Measurements from ENCODE around the gene LAMP2.
"Not testable (repeated sequence)": the region's sequence is repeated elsewhere in the genome, so short reads cannot be mapped to it uniquely, and the experiment has no call there.

LAMP2 gene

DNA sequence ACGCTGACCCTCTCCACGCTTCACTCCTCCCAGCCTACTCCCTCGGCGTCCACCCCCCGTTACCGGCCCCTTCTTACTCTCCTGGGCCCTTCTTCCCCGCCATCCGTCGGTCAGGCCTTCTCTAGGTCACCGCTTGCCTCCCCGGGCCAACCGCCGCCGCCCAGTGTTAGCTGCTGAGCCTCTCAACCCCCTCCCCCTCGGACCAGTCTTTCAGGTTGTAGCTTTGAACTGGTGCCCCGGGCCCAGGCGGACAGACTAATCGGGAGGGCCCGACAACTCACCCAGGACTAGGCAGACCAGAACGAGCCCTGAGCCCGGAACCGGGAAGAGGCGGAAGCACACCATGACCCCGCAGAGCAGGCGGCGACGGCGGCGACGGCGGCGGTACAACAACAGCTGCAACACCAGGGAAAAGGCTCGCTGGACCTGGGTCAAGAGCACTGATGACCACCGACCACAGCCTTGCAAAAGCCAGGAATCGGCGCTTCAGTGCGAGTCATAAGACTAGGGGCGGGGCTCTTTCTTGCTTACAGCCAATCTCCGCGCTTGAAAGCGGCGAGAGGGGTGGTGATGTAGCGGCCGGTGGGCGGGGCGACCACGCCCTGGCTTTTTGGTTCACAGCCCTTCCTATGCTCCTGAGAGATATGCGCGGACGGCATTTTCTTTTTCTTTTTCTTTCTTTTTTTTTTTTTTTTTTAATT is at the start of gene LAMP2:
Gene LAMP2 (minus strand): TSS at position 472 of the 701 bp plus-strand sequence. CDS start 127 bp downstream, at position 345.
- no peaks in the 10 kb centered on the region for H3K27me3 ChIP-seq (ENCODE audit: low read depth)
- in situ Hi-C loops (cut with MboI; ENCODE audit: low sequenced_read_pairs), result no loop called here
- DNase-seq (ENCODE audit: low spot score in 2 of 2), result peak; percentile 95 to 97
- no peaks in the 10 kb centered on the region for H3K36me3 ChIP-seq (replicated peaks)
- peak within 1 kb of the TSS; percentile 94 for H3K4me3 ChIP-seq
- no peaks in the 10 kb centered on the region for H3K9me3 ChIP-seq
- peaks cover 8% of the 10 kb centered on the region for H3K4me1 ChIP-seq

DNA sequence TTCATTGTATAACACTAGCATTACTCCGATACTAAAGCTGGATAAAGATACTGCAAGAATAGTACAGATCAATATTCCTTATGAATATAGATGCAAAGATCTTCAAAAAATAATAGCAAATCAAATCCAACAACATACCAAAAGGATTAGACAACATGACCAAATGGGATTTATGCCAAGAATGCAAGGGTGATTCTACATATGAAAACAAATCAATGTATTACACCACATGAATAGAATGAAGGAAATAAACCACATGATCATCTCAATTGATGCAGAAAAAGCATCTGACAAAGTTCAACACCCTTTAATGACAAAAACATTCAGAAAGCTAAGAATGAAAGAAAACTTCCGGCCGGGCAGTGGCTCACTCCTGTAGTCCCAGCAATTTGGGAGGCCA is 48.8 kb upstream of the LAMP2 start:
- Histone ChIP-seq H3K4me3 (no peak overlapping the region), H3K9me3 (no peaks in the 10 kb centered on the region), H3K27me3 (ENCODE audit: low read depth) (no peaks in the 10 kb centered on the region), H3K36me3 (replicated peaks) (no peaks in the 10 kb centered on the region), H3K4me1 (peaks cover 15% of the 10 kb centered on the region)
- in situ Hi-C loops (cut with MboI; ENCODE audit: low sequenced_read_pairs), result loop anchor here (10.0 kb wide), 1 partner anchor 237 kb away; no protein-coding TSS in a partner anchor
- peak; percentile 37 to 64 for DNase-seq (ENCODE audit: low spot score in 2 of 2)

DNA sequence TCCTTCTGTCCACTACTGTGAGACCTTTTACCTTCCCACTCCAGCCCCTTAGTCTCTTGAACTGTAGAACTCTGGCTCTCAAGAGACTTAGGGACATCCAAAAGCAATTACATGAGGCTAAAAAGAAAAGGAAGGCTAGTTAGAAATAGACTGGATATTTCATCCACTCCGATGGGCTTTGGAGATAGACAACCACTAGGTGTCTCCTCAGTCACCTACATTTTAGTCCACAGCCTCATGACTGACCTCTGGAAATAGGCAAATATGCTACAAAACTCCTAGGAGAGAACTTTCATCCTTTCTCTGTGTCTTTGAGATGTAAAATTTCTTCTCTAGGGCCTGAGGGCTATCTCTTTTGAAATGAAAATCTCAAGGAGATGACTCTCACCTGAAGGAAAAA is 45.1 kb upstream of the LAMP2 start:
- Histone ChIP-seq H3K4me3 (no peak overlapping the region), H3K4me1 (peaks cover 19% of the 10 kb centered on the region), H3K27me3 (ENCODE audit: low read depth) (no peaks in the 10 kb centered on the region), H3K36me3 (replicated peaks) (no peaks in the 10 kb centered on the region), H3K9me3 (no peaks in the 10 kb centered on the region)
- peak; percentile 33 to 42 for DNase-seq (ENCODE audit: low spot score in 2 of 2)
- in situ Hi-C loops (cut with MboI; ENCODE audit: low sequenced_read_pairs), result loop anchor here (10.0 kb wide), 1 partner anchor 241 kb away; no protein-coding TSS in a partner anchor

DNA sequence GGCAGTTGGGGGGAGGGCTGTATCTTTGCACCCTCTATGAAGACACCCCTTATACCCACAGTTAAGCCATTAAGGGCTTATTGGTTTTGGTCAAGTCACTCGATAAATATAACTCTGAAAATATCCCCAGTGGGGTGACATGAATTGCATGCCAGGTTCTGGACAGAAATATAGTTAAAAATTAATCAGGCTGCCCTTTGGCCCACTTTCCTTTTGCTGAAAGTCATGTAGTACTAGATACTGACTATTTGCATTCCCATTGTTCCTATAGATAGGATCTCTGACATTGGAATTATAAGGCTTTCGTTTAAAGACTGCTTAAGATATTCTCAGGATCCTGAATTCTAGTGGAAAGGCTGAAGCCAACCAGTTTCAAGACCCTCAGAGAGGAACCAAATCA is 43.5 kb upstream of the LAMP2 start:
- no peak for DNase-seq (ENCODE audit: low spot score in 2 of 2)
- Histone ChIP-seq H3K4me3 (no peak overlapping the region), H3K36me3 (replicated peaks) (no peaks in the 10 kb centered on the region), H3K27me3 (ENCODE audit: low read depth) (no peaks in the 10 kb centered on the region), H3K9me3 (no peaks in the 10 kb centered on the region), H3K4me1 (peaks cover 12% of the 10 kb centered on the region)
- in situ Hi-C loops (cut with MboI; ENCODE audit: low sequenced_read_pairs), result loop anchor here (10.0 kb wide), 1 partner anchor 242 kb away; no protein-coding TSS in a partner anchor

DNA sequence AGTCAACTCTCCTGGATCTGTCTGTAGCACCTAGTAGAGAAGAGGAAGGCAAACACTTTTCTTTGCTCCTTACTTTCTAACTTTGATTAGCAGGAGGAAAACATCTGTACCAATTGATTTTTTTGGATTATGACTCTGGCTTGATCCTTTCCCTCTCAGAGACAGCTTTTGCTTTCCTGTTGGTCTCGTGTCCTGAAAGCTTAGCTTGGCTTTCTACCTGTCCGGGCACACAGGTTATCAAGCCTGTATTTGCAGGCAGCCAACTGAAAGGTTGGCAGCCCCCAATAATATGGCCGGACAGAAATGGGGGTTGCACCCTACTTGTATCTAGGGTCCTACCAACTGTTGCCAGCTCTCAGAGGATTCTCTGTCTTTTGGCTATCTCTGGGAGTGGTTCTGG is 43.1 kb upstream of the LAMP2 start:
- in situ Hi-C loops (cut with MboI; ENCODE audit: low sequenced_read_pairs), result loop anchor here (10.0 kb wide), 1 partner anchor 243 kb away; no protein-coding TSS in a partner anchor
- Histone ChIP-seq H3K4me1 (peaks cover 12% of the 10 kb centered on the region), H3K36me3 (replicated peaks) (no peaks in the 10 kb centered on the region), H3K4me3 (no peak overlapping the region), H3K27me3 (ENCODE audit: low read depth) (no peaks in the 10 kb centered on the region), H3K9me3 (no peaks in the 10 kb centered on the region)
- no peak for DNase-seq (ENCODE audit: low spot score in 2 of 2)

DNA sequence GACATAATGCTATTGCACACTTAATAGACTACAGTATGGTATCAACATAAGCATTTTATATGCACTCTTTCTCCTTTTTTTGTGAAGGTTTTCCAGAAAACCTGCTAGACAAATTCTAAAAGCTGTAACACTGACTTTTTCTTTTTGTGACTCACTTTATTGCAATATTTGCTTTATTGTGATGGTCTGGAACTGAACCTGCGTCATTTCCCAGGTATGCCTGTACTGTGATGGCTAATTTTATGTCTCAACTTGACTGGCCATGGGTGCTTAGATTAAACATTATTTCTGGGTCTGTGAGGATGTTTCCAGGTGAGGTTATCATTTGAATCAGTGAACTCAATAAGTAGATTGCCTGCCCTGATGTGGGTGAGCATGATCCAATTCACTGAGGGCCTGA is 35.5 kb upstream of the LAMP2 start:
- Histone ChIP-seq H3K9me3 (no peaks in the 10 kb centered on the region), H3K4me1 (no peaks in the 10 kb centered on the region), H3K4me3 (no peak overlapping the region), H3K36me3 (replicated peaks) (no peaks in the 10 kb centered on the region), H3K27me3 (ENCODE audit: low read depth) (no peaks in the 10 kb centered on the region)
- DNase-seq (ENCODE audit: low spot score in 2 of 2), result no peak
- in situ Hi-C loops (cut with MboI; ENCODE audit: low sequenced_read_pairs), result no loop called here

DNA sequence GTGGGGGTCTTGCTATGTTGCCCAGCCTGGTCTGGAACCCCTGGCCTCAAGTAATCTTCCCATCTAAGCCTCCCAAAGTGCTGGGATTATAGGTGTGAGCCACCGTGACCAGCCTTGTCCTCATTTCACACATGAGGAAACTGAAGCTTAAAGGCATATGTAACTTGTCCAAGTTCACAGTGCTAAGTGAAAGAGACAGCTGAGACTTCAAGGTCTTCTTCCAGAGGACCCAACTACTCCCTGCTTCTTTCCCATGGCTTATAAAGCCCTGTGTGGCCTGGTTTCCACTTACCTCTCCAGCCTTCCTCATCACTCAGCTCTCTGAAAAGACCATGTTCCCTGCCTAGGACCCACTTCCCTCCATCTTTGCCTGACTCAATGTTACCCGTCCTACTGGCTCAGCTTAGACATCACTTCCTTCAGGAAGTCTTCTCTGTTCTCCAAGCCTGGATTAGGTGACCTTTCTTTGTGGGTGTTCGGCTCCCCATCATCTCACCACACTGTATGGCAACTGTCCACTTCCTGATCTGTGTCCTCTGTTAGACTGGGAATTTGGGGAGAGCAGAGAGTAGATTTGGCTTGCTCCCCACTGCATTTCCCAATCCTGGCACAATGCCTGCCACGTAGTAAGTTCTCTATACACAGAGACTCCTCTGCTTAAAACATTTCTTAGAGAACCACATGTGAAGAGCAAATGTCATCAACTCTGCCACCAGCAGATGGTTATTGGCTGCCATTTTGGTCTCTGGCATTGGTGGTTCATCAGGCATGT is 30.4 kb upstream of the LAMP2 start:
- H3K4me1 ChIP-seq, result 0 out of 2 replicates have a peak, but pooled peaks cover 2% of the 10 kb centered on the region
- no peaks in the 10 kb centered on the region for H3K36me3 ChIP-seq (replicated peaks)
- no peak for DNase-seq (ENCODE audit: low spot score in 2 of 2)
- H3K27me3 ChIP-seq (ENCODE audit: low read depth), result no peaks in the 10 kb centered on the region
- in situ Hi-C loops (cut with MboI; ENCODE audit: low sequenced_read_pairs), result no loop called here
- H3K9me3 ChIP-seq, result no peaks in the 10 kb centered on the region
- H3K4me3 ChIP-seq, result no peak overlapping the region

DNA sequence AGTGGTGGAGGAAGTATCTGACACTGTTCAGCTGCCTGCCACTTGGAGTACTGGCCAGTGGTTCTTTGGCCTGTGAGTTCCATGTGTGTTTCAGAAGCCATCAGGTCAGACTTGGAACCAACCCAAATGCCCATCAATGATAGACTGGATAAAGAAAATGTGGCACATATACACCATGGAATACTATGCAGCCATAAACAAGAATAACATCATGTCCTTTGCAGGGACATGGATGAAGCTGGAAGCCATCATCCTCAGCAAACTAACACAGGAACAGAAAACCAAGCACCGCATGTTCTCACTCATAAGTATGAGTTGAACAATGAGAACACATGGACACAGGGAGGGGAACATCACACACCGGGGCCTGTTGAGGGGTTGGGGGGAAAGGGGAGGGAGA is 21.0 kb upstream of the LAMP2 start:
- in situ Hi-C loops (cut with MboI; ENCODE audit: low sequenced_read_pairs), result not testable (repeated sequence)

DNA sequence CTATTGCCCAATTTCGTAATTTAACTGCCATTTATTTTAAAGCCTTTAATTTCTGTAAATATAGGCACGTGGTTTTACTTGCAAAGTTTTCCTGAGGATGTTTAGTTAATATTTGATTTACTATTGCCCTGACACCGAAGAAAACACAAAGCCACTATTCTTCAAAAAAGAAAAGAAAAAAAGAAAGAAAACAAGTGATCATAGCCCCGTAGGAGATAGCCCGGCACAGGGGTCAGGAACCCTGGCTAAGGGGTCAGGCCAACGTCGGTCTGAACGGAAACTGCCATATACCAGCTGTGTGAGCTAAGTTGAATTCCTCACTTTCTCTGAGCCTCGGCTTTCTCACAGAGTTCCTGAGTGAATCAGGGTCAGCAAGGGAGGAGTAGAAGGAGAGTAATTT is 17.7 kb upstream of the LAMP2 start:
- DNase-seq (ENCODE audit: low spot score in 2 of 2), result no peak
- no peaks in the 10 kb centered on the region for H3K27me3 ChIP-seq (ENCODE audit: low read depth)
- peaks cover 12% of the 10 kb centered on the region for H3K4me1 ChIP-seq
- H3K36me3 ChIP-seq (replicated peaks), result no peaks in the 10 kb centered on the region
- no peaks in the 10 kb centered on the region for H3K9me3 ChIP-seq
- no peak overlapping the region for H3K4me3 ChIP-seq
- in situ Hi-C loops (cut with MboI; ENCODE audit: low sequenced_read_pairs), result no loop called here

More for the DNA sequence above, 21.0 kb upstream of the LAMP2 start:
- H3K4me3 ChIP-seq; H3K9me3 ChIP-seq; DNase-seq (ENCODE audit: low spot score in 2 of 2); H3K36me3 ChIP-seq (replicated peaks); H3K27me3 ChIP-seq (ENCODE audit: low read depth): not testable (repeated sequence)
- H3K4me1 ChIP-seq, result peaks cover 14% of the 10 kb centered on the region

DNA sequence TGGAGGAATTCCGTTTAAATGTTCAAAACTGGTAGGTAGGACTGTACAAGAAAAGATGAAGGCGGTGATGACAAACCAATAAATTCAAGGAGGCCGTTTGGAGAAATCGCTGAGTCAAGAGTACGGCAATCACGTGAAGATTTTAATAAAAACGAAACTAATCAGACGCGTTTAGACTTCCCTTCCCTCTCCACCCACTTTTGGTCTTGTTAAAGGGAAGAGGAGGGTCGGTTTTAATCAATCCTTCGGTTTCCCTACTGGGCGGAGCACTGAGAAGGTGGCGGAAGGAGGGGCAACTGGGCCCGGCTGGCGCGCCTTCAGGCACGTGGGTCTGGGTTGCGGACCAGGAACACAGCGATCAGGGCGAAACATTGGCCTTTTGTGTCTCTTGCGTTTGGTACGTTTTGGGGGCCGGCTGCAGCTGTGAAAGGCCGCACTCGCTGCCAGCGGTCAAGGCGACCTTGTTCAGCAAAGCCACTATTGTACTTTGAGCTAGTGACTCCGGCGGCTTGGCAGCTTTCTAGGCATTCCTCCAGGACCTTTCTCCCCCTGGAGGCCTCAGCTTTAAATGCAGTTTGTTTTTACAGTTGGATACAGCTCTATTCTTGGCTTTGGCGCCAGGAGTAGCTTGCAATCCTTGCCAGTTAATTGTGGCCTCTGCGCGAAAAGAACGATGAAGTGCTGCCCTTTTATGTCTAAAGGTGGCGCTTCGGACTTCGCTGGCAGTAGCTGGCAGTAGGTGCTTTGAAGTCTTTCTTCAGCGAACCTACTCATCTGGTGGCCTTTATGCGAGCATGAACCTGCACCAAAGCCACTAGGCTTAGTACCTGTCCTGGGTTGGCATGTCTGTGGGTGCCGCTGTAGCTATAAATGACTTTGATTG is 16.8 kb upstream of the LAMP2 start:
- in situ Hi-C loops (cut with MboI; ENCODE audit: low sequenced_read_pairs), result no loop called here
- Histone ChIP-seq H3K4me1 (peaks cover 12% of the 10 kb centered on the region), H3K36me3 (replicated peaks) (no peaks in the 10 kb centered on the region), H3K9me3 (no peaks in the 10 kb centered on the region), H3K4me3 (peak overlapping the region; percentile 24), H3K27me3 (ENCODE audit: low read depth) (no peaks in the 10 kb centered on the region)
- peak; percentile 90 to 96 for DNase-seq (ENCODE audit: low spot score in 2 of 2)

DNA sequence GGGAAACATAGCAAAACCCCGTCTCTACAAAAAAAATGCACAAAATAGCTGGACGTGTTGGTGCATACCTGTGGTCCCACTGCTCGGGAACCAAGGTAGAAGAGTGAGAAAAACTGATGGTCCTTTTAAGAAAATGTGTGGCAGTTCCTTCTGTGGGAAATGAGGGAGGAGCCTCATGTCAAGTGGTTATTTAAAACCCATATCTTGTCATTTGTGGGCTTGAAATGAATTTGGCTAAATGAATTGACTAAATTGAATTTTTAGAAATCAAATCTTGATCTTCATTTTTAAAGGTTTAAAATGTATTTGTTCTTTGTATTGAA is 16.2 kb upstream of the LAMP2 start:
- DNase-seq (ENCODE audit: low spot score in 2 of 2), result peak in 1 of 2 experiments; percentile 22
- in situ Hi-C loops (cut with MboI; ENCODE audit: low sequenced_read_pairs), result no loop called here
- Histone ChIP-seq H3K27me3 (ENCODE audit: low read depth) (no peaks in the 10 kb centered on the region), H3K9me3 (no peaks in the 10 kb centered on the region), H3K36me3 (replicated peaks) (no peaks in the 10 kb centered on the region), H3K4me1 (peaks cover 12% of the 10 kb centered on the region), H3K4me3 (peak overlapping the region; percentile 24)

DNA sequence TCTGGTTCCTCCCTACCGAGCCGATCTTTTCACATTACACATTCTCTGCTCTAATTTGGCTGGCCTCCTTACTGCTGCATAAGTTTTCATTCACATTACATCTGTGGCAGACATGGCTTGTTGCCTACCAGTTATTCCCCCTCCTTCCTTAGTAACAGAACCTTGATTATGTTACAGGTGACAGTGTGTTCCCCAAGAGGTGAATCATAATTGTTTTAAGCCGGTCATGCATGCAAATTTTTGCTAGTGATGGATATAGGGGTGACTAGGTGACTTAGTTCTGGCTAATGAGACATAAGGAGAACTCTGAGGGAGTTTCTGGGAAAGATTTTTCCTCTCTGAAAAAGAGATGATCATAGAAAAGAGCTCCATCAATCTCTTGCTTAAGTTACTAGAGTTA is 8.4 kb upstream of the LAMP2 start:
- H3K36me3 ChIP-seq (replicated peaks), result no peaks in the 10 kb centered on the region
- in situ Hi-C loops (cut with MboI; ENCODE audit: low sequenced_read_pairs), result no loop called here
- no peaks in the 10 kb centered on the region for H3K4me1 ChIP-seq
- DNase-seq (ENCODE audit: low spot score in 2 of 2), result no peak
- H3K27me3 ChIP-seq (ENCODE audit: low read depth), result no peaks in the 10 kb centered on the region
- no peak overlapping the region for H3K4me3 ChIP-seq
- H3K9me3 ChIP-seq, result no peaks in the 10 kb centered on the region

DNA sequence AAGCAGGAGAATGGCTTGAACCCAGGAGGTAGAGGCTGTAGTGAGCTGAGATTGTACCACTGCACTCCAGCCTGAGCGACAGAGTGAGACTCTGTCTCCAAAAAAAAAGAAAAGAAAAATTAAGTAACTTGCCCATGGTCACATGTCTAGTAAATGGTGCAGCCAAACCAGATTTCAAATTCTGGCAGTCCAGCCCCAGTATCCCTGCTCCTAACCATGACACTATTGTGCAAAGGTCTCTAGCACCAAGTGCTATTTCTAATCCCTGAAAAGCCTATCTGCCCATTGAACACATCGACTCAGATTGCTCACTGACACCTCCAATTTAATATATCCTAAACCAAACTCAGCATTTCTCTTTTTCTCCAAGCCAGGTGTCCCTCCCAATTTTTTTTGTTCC is 7.6 kb upstream of the LAMP2 start:
- H3K9me3 ChIP-seq, result no peaks in the 10 kb centered on the region
- no peak overlapping the region for H3K4me3 ChIP-seq
- H3K27me3 ChIP-seq (ENCODE audit: low read depth), result no peaks in the 10 kb centered on the region
- H3K4me1 ChIP-seq, result no peaks in the 10 kb centered on the region
- in situ Hi-C loops (cut with MboI; ENCODE audit: low sequenced_read_pairs), result no loop called here
- DNase-seq (ENCODE audit: low spot score in 2 of 2), result no peak
- no peaks in the 10 kb centered on the region for H3K36me3 ChIP-seq (replicated peaks)
